ENCODE measurements around the gene GOPC.

The GOPC gene

DNA sequence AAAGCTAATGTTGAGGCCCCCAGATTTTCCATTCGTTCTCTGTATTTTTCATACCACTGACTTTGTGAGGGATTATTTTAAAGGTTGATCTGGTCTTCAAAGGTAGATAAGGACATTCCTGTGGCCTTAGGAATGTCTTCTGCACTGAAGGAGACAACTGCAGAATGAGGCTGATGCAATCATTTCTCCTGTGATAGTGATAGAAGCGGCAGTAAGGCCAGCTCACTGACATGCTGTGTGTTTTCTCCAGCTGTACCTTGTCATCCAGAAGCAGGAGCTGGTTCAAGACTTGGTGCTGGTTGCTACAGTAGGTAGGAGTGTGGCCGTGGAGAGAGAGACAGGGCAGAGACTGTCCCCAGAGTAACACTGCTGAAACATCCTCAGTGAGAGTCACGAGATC, 66.0 kb downstream of the GOPC start:
- Histone ChIP-seq H3K4me3 (ENCODE audit: insufficient read depth, low read depth, low read length) (no peak overlapping the region), H3K9me3 (ENCODE audit: control insufficient read depth, low read length) (no peaks in the 10 kb centered on the region), H3K27ac (ENCODE audit: insufficient read depth, low read depth, low read length, poor library complexity, severe bottlenecking) (no peak overlapping the region), H3K36me3 (ENCODE audit: control insufficient read depth, insufficient read depth, low read length) (no peaks in the 10 kb centered on the region), H3K27me3 (ENCODE audit: control insufficient read depth, insufficient read depth, low read length, poor library complexity, severe bottlenecking) (no peaks in the 10 kb centered on the region), H3K4me1 (ENCODE audit: control insufficient read depth, insufficient read depth, low read length) (peaks cover 1% of the 10 kb centered on the region)
- 94% methylated on average over 4 of the region's 4 CpGs for WGBS, 2 experiments

- no peak overlapping the region for H3K27ac ChIP-seq (ENCODE audit: insufficient read depth, low read depth, low read length, poor library complexity, severe bottlenecking)
- no peaks in the 10 kb centered on the region for H3K27me3 ChIP-seq (ENCODE audit: control insufficient read depth, insufficient read depth, low read length, poor library complexity, severe bottlenecking)
- WGBS, 2 experiments: 90 to 92% methylated on average over 3 of the region's 3 CpGs
- H3K9me3 ChIP-seq (ENCODE audit: control insufficient read depth, low read length): no peaks in the 10 kb centered on the region
- peaks cover 11% of the 10 kb centered on the region for H3K4me1 ChIP-seq (ENCODE audit: control insufficient read depth, insufficient read depth, low read length)
- no peaks in the 10 kb centered on the region for H3K36me3 ChIP-seq (ENCODE audit: control insufficient read depth, insufficient read depth, low read length)
- H3K4me3 ChIP-seq (ENCODE audit: insufficient read depth, low read depth, low read length): no peak overlapping the region
Measured at GRCh38 chr6:117534974-117535373, 67.3 kb downstream of the GOPC start.

DNA sequence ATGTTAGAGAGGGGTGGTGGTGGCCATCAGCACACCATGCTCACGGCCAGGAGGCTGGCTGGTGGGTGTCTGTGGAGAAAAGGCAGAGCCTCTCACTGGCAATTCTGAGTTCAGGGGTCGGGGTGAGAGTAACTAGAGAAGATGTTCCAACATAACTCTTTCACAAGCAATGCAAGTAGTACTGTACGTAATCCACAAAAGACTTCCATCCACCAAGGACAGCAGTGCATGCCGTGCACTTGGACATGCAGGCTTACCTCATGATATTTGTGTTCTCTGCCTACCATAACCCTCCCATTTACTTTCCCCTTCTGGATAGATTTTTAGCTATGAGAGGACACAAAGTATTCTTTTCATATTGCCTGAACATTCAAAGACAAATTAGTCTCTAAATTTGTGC, 68.5 kb downstream of the GOPC start:
- Histone ChIP-seq H3K4me3 (ENCODE audit: insufficient read depth, low read depth, low read length) (no peak overlapping the region), H3K4me1 (ENCODE audit: control insufficient read depth, insufficient read depth, low read length) (peaks cover 11% of the 10 kb centered on the region), H3K27me3 (ENCODE audit: control insufficient read depth, insufficient read depth, low read length, poor library complexity, severe bottlenecking) (no peaks in the 10 kb centered on the region), H3K9me3 (ENCODE audit: control insufficient read depth, low read length) (no peaks in the 10 kb centered on the region), H3K36me3 (ENCODE audit: control insufficient read depth, insufficient read depth, low read length) (no peaks in the 10 kb centered on the region), H3K27ac (ENCODE audit: insufficient read depth, low read depth, low read length, poor library complexity, severe bottlenecking) (no peak overlapping the region)
- WGBS, 2 experiments: 94% methylated on average over 4 of the region's 4 CpGs

DNA sequence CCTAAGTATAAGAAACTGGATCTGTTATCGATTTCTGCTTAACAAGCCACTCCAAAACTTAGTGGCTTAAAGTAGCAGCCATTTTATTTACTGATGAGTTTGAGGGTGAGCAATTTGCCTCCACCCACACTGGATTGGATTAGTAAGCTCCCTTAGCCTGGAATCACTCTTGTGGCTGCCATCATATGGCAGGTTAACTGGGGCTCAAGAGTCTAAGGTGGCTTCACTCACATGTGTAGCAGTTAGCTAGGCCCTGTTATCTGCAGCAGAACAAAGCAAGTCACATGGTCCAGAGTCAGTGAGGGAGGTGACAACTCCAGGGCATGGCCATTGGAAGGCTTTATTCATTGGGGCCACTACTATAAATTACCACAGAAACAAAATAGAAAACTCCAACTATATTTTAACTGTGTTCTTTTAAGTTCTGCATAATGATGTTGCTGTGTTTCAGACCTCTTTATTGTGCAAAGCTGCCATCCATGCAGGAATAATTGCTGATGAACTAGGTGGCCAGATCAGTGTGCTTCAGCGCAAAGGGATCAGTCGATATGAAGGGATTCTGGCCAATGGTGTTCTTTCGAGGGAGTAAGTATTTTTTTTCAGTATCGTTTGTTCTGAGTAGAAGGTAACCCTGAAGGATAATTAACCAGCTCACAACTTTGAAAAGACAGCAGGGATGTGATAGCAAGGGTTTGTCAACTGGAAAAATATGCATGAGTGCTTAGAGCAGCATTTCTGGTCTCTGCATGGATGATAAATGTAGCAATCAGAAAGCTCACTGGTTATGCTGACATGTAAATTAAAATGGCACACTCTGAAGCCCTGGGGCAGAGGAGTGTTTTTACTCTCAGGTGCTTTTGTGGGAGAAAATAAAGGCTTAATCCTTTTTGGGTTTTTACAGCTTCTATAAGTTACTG, 70.2 kb downstream of the GOPC start:
- no peaks in the 10 kb centered on the region for H3K27me3 ChIP-seq (ENCODE audit: control insufficient read depth, insufficient read depth, low read length, poor library complexity, severe bottlenecking)
- no peak overlapping the region for H3K4me3 ChIP-seq (ENCODE audit: insufficient read depth, low read depth, low read length)
- H3K9me3 ChIP-seq (ENCODE audit: control insufficient read depth, low read length): no peaks in the 10 kb centered on the region

GRCh38 chr6:117531346-117531745, 71.0 kb downstream of the GOPC start:
- Histone ChIP-seq H3K27ac (ENCODE audit: insufficient read depth, low read depth, low read length, poor library complexity, severe bottlenecking) (no peak overlapping the region), H3K9me3 (ENCODE audit: control insufficient read depth, low read length) (no peaks in the 10 kb centered on the region)
- WGBS, 2 experiments: 76 to 82% methylated on average over 6 of the region's 6 CpGs

More for the DNA sequence above, 70.2 kb downstream of the GOPC start:
- 94 to 95% methylated on average over 5 of the region's 5 CpGs for WGBS, 2 experiments
- Histone ChIP-seq H3K4me1 (ENCODE audit: control insufficient read depth, insufficient read depth, low read length) (peaks cover 11% of the 10 kb centered on the region), H3K36me3 (ENCODE audit: control insufficient read depth, insufficient read depth, low read length) (no peaks in the 10 kb centered on the region), H3K27ac (ENCODE audit: insufficient read depth, low read depth, low read length, poor library complexity, severe bottlenecking) (no peak overlapping the region)

GRCh38 chr6:117530467-117531242, 71.7 kb downstream of the GOPC start:
- Histone ChIP-seq H3K36me3 (ENCODE audit: control insufficient read depth, insufficient read depth, low read length) (no peaks in the 10 kb centered on the region), H3K4me3 (ENCODE audit: insufficient read depth, low read depth, low read length) (no peak overlapping the region), H3K9me3 (ENCODE audit: control insufficient read depth, low read length) (no peaks in the 10 kb centered on the region), H3K4me1 (ENCODE audit: control insufficient read depth, insufficient read depth, low read length) (peaks cover 11% of the 10 kb centered on the region), H3K27me3 (ENCODE audit: control insufficient read depth, insufficient read depth, low read length, poor library complexity, severe bottlenecking) (no peaks in the 10 kb centered on the region), H3K27ac (ENCODE audit: insufficient read depth, low read depth, low read length, poor library complexity, severe bottlenecking) (no peak overlapping the region)
- 76 to 91% methylated on average over 2 to 4 of the region's 4 CpGs for WGBS, 2 experiments

More at GRCh38 chr6:117531346-117531745, 71.0 kb downstream of the GOPC start:
- Histone ChIP-seq H3K36me3 (ENCODE audit: control insufficient read depth, insufficient read depth, low read length) (no peaks in the 10 kb centered on the region), H3K4me1 (ENCODE audit: control insufficient read depth, insufficient read depth, low read length) (peaks cover 11% of the 10 kb centered on the region), H3K4me3 (ENCODE audit: insufficient read depth, low read depth, low read length) (no peak overlapping the region), H3K27me3 (ENCODE audit: control insufficient read depth, insufficient read depth, low read length, poor library complexity, severe bottlenecking) (no peaks in the 10 kb centered on the region)

- H3K4me3 ChIP-seq (ENCODE audit: insufficient read depth, low read depth, low read length): no peak overlapping the region
- H3K27me3 ChIP-seq (ENCODE audit: control insufficient read depth, insufficient read depth, low read length, poor library complexity, severe bottlenecking): no peaks in the 10 kb centered on the region
- no peaks in the 10 kb centered on the region for H3K9me3 ChIP-seq (ENCODE audit: control insufficient read depth, low read length)
- peaks cover 4% of the 10 kb centered on the region for H3K4me1 ChIP-seq (ENCODE audit: control insufficient read depth, insufficient read depth, low read length)
- H3K27ac ChIP-seq (ENCODE audit: insufficient read depth, low read depth, low read length, poor library complexity, severe bottlenecking): no peak overlapping the region
- 96 to 100% methylated on average over 2 of the region's 2 CpGs for WGBS, 2 experiments
- H3K36me3 ChIP-seq (ENCODE audit: control insufficient read depth, insufficient read depth, low read length): no peaks in the 10 kb centered on the region
Measured at GRCh38 chr6:117525607-117526006, 76.7 kb downstream of the GOPC start.

GRCh38 chr6:117521791-117522502, 80.4 kb downstream of the GOPC start:
- H3K27me3 ChIP-seq (ENCODE audit: control insufficient read depth, insufficient read depth, low read length, poor library complexity, severe bottlenecking): no peaks in the 10 kb centered on the region
- WGBS, 2 experiments: 95 to 96% methylated on average over 5 of the region's 5 CpGs
- no peaks in the 10 kb centered on the region for H3K9me3 ChIP-seq (ENCODE audit: control insufficient read depth, low read length)
- H3K27ac ChIP-seq (ENCODE audit: insufficient read depth, low read depth, low read length, poor library complexity, severe bottlenecking): no peak overlapping the region
- no peaks in the 10 kb centered on the region for H3K36me3 ChIP-seq (ENCODE audit: control insufficient read depth, insufficient read depth, low read length)
- H3K4me3 ChIP-seq (ENCODE audit: insufficient read depth, low read depth, low read length): no peak overlapping the region
- H3K4me1 ChIP-seq (ENCODE audit: control insufficient read depth, insufficient read depth, low read length): no peaks in the 10 kb centered on the region

GRCh38 chr6:117520603-117521395, 81.5 kb downstream of the GOPC start:
- 94 to 98% methylated on average over 3 to 4 of the region's 4 CpGs for WGBS, 2 experiments
- Histone ChIP-seq H3K4me1 (ENCODE audit: control insufficient read depth, insufficient read depth, low read length) (no peaks in the 10 kb centered on the region), H3K27me3 (ENCODE audit: control insufficient read depth, insufficient read depth, low read length, poor library complexity, severe bottlenecking) (no peaks in the 10 kb centered on the region), H3K36me3 (ENCODE audit: control insufficient read depth, insufficient read depth, low read length) (no peaks in the 10 kb centered on the region), H3K27ac (ENCODE audit: insufficient read depth, low read depth, low read length, poor library complexity, severe bottlenecking) (no peak overlapping the region), H3K9me3 (ENCODE audit: control insufficient read depth, low read length) (no peaks in the 10 kb centered on the region), H3K4me3 (ENCODE audit: insufficient read depth, low read depth, low read length) (no peak overlapping the region)

Data from ectodermal cell (in vitro differentiated cells).